K562 (cell line): ENCODE results near the gene CLCN5.
A peak's percentile ranks its signal among the peaks of the same experiment; 100 is the strongest.

Experiments used
- EP300 ChIP-seq: IDR thresholded peaks from 2 replicates; pipeline ENCODE4 v1.6.1; 2012; ENCODE audit warnings: low read length, improper control_type of control experiment
- FOXK2 ChIP-seq, 2 experiments: fragments of 450-650 bp; IDR thresholded peaks in 1 of 2; conservative IDR thresholded peaks in 1 of 2; 2 replicates each; pipeline ENCODE4 v1.6.1; 2016; ENCODE audit warnings: low read depth in 2 of 2, mild to moderate bottlenecking in 1 of 2
- POLR2A ChIP-seq: fragments of 450-650 bp; conservative IDR thresholded peaks from 2 replicates; pipeline ENCODE4 v1.6.1; 2016
- ZNF121 ChIP-seq: sonication (generic); formaldehyde crosslinking; conservative IDR thresholded peaks from 2 replicates; pipeline ENCODE4 v1.8.0; 2022; ENCODE audit warnings: missing genetic modification reagents
- TF ChIP-seq, protein P1 (sequence below), 3 experiments: IDR thresholded peaks in 2 of 3; conservative IDR thresholded peaks in 1 of 3; 2 replicates each; pipeline ENCODE4 v1.5.1; 2011 to 2012; ENCODE audit warnings: low read length in 3 of 3, mild to moderate bottlenecking in 3 of 3, control low read depth in 2 of 3, improper control_type of control experiment in 1 of 3, inconsistent platforms in 1 of 3, low read depth in 1 of 3, mixed read lengths in 1 of 3, moderate library complexity in 1 of 3; ENCODE audit not compliant: insufficient read depth in 2 of 3

DNA sequence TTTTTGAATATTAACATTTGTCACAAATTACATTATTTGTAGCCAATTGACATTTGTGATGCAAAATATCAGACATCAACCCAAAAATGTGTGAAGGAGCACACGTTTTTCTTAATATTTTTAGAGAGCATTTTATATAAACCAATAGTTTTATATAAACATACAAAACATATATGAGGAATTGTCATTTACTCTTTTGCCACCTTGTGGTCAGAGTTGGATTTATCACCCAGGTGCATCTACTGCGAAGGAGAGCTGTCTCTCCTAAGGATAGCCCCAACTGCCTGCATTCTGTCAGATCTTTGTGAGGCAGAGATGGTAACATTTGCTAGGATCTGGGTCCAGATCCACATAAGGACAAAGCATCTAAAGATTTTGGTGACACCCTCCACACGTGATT is 45.6 kb upstream of the CLCN5 start:
- TF ChIP-seq POLR2A (no peak), EP300 (no peak), FOXK2 (conservative IDR thresholded peaks at IDR 0.05 in 1 of 2, IDR thresholded peaks at IDR 0.05 in 1 of 2; ENCODE audit: low read depth in 2 of 2) (no peak), ZNF121 (no peak)
- TF ChIP-seq, protein P1, sequence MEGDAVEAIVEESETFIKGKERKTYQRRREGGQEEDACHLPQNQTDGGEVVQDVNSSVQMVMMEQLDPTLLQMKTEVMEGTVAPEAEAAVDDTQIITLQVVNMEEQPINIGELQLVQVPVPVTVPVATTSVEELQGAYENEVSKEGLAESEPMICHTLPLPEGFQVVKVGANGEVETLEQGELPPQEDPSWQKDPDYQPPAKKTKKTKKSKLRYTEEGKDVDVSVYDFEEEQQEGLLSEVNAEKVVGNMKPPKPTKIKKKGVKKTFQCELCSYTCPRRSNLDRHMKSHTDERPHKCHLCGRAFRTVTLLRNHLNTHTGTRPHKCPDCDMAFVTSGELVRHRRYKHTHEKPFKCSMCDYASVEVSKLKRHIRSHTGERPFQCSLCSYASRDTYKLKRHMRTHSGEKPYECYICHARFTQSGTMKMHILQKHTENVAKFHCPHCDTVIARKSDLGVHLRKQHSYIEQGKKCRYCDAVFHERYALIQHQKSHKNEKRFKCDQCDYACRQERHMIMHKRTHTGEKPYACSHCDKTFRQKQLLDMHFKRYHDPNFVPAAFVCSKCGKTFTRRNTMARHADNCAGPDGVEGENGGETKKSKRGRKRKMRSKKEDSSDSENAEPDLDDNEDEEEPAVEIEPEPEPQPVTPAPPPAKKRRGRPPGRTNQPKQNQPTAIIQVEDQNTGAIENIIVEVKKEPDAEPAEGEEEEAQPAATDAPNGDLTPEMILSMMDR (IDR thresholded peaks at IDR 0.05 in 2 of 3, conservative IDR thresholded peaks at IDR 0.05 in 1 of 3; ENCODE audit: insufficient read depth in 2 of 3, low read depth in 1 of 3, low read length in 3 of 3): peak; percentile 40 to 60 (median 57); a peak in 5 of 6 replicates
